ENCODE measurements around the gene RXRA.

The RXRA gene

DNA sequence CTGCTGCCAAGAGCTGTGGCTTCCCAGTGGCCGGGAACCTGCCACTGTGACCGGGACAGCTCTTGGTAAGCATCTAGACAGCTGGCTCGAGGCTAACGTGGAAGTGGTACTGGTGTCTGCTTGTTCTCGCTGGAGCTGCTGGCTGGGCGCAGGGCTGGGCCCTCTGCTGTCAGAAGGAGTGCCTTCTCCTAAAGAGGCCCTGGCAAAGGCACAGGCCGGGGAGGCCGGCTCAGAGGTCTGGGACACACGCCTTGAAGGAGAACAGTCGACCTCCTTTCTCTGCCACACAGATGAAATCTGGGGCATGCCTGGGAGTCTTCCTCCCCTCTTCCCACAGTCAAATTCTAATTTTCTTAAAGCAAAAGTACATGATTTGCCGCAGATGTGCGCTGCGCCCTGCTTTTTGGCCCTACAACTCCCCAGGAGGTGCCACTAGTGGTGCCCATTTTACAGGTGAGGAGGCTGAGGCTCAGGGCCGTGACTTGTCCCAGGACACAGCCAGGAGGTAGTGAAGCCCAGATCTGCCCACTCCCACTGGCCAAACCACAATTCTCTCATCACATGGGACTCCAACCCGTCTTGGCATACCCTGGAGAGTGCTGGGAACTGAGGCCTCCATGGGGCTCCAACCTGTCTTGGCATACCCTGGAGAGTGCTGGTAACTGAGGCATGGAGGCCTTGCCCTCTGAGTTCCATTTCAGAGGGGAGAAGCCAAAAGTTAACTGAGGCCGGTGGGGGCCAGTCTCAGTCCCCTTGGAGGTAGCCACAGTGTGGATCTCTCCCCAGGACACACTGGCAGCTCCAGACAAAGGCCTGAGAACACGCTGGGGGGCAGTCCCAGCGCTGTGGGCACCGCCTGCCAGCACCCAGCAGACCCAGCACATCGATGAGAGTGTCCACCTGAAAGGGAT, 12.0 kb upstream of the RXRA start:
- DNase-seq: no peak

GRCh38 chr9:134314950-134315715, 11.1 kb upstream of the RXRA start:
- no peak for DNase-seq

GRCh38 chr9:134315716-134316448, 10.4 kb upstream of the RXRA start:
- no peak for DNase-seq

DNA sequence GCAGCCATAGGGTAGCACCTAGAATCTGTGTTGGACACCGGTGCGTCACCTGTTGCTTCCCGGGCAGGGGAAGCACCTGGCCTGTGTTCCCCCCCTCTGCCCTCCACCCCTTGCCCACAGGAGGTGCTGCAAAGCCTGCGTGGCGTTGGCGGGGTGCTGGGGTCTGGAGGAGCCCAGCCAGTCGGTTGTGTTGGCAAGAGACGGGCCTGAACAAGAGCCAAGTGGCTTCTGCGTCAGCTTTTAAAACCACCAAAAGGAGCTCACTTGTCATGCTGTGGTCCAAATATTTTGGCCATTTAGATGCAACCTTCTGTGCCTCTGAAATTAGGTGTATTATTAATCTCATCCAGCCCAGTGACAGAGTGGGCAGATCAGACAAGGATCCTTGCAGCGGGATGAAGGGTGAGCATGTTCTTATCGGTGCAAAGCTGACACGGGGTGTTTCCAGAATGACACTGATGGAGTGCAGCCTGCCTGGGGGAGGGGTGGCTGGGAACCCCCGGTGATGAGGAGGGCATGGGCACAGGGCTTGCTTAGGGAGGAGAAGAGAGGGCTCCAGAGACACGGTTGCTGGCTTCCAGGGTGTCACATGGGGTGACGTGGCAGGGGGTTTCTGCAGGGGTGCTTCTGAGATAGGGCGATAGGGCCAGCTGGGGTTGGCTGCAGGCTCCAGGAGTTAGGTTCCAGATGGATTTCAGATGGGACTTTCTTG, 9.7 kb upstream of the RXRA start:
- DNase-seq: no peak

GRCh38 chr9:134317400-134317789, 8.9 kb upstream of the RXRA start:
- DNase-seq: no peak

DNA sequence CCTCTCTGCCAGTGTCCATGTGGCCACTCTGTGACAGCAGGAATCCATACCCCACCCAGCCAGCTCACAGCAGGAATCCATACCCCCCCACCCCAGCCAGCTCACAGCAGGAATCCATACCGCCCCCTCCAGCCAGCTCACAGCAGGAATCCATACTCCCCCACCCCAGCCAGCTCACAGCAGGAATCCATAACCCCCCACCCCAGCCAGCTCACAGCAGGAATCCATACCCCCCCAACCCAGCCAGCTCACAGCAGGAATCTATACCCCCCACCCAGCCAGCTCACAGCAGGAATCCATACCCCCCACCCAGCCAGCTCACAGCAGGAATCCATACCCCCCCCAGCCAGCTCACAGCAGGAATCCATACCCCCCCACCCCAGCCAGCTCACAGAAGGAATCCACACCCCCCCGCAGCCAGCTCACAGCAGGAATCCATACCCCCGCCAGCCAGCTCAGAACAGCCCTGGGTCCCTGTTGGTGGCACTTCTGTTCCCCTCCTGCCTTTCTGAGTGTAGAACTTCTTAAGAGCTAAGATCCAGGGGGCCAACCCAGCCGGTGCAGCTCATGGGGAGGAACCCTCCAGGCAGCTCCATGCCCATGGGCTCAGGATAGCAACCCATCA, 8.4 kb upstream of the RXRA start:
- no peak for DNase-seq

DNA sequence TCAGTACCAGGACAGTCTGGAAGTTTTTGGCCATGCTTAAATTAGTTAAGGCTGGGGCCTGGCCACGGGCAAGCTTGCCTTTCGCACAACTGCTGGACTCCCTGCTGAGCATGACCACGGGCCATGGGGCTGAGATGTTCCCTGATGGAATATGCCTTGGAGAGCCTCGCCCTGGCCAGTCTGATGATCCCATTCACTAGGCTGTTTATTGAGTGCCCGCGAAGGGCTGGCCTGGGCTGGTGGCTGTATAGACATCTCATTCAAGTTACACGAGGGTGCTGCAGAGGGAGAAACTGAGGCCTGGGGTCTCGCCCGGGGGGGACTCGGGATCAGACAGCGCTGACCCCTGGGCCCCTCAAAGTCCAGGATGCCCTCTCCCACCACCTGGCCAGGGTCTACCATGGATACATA, 7.8 kb upstream of the RXRA start:
- no peak for DNase-seq

GRCh38 chr9:134318941-134319305, 7.3 kb upstream of the RXRA start:
- no peak for DNase-seq

GRCh38 chr9:134319306-134320125, 6.7 kb upstream of the RXRA start:
- no peak for DNase-seq

DNA sequence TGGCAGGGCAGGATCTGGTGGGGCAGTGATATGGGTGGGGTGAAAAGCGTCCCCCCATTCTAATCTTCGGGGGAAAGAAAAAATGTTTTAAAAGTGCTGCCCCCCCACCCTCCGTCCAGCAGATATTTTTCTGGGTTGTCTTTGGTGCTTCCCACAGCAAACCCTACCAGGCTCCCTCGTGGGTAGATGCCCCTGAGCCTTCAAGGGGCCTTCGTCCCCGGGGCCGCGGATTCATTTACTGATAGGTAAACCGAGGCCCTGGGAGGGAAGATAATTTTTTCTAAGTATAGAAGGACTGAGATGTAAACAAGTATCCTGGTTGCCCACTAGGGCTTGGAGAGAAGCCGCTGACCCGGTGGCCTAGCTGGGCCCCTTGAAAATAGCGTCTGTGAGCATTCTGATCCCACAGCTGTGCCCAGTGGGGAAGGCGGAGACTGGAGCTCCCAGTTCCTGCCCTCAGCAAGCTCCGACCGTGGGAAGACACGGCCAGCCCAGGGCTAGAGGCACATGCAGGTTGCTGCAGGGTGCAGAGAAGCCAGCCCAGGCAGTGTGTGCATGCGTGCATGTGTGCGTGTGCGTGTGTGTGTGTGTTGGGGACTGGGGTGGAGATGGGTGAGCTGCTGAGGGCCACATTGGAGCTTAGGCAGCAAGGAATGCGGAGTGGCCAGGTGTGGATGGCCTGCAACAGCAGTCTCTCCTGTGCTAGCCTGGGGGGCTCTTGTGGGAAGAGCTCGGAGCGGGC, 6.0 kb upstream of the RXRA start:
- no peak for DNase-seq

DNA sequence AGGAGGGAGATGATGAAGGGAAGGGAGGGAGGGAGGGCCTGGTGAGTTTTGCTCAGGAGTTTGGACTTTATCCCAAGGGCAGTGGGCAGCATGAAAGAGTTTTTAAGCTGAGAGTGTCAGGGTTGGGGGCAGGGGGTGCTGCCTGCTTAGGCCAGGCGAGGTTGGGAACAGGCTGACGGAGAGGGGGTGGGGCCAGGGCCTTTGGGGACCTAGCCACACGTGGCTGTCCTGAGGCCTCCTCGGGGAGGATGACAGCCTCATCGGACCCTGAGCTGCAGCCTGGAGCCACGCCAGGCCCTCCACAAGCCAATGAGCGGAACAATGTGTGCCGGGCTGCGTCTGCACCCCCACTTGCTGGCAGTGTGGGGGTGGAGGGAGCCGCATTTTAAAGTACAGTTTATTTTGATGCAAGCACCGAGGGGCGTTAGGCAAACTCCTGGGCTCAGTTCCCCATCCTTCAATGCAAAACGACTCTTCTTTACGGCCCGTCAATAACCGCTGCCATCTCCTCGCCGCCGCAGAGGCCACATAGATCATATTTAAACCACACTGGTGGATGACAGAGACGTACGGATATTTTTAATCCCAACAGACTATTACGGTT, 5.3 kb upstream of the RXRA start:
- DNase-seq: peak; percentile 21

GRCh38 chr9:134321531-134321930, 4.7 kb upstream of the RXRA start:
- no peak for DNase-seq

DNA sequence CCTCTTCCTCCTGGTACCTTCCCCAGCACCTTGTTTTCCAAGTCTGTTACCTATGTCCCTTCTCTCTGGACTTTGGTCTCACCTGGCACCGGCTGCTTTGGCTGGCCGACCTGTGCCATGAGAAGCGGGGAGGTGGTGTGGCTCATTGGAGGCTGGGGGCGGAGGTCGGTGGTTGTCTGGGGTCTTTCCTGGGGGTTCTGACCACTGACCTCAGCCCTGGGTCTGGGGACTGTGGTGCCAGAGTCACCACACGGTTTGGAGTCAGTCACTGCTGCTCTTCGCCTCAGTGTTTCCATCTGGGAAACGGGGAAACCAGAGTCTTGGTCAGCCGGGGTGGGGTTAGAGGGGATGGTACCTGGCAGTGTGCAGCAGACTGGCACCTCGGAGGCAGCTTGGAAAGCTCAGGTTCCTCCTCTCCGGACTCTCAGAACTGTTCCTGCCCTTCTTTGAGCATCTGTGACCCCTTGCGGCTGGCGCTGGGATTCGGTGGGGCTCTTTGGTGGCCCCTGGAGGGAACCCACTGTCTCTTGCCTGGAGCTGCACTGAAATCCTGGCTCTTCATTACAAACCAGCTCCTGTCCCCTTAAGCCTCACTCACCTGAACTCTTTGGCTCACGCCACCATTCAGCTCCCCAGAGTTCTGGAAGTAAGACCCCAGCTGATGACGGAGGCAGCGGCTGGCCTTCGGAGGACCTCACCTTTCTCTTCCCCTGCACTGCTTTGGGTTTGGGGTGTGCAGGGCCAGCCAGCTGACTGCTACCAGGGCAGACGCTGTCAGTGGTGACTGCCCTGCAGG, 4.1 kb upstream of the RXRA start:
- DNase-seq: no peak

DNA sequence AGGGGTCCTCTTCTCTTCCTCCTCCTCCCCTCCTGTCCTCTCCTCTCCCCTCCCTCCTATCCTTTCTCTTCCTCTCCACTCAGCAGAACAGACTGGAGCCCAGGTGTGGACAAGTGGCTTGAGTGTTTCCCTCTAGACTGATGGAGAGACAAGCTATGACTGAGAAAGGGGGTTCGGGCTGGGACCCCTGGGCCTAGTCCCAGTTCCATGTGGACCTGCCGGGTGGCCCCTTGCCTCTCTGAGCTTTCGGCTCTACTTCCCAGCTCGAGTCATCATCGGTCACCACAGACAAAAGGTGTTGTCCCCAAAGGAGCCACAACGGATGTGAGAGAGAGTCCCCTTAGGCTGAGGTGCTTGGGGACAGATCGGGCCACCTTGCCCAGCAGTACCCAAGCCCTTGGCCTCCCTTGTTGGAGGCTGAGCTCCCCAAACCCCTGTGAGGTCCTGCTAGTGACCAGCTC, 3.4 kb upstream of the RXRA start:
- no peak for DNase-seq

GRCh38 chr9:134323741-134324358, 2.4 kb upstream of the RXRA start:
- no peak for DNase-seq

GRCh38 chr9:134324359-134325095, 1.7 kb upstream of the RXRA start:
- DNase-seq: no peak

GRCh38 chr9:134325096-134325812, 1.0 kb upstream of the RXRA start:
- DNase-seq: no peak
